A375 (cell line): ENCODE data around the gene TRDN. TPM values are rescaled to one million over a fixed set of nuclear protein-coding genes. Genes with fewer than 3 reads are reported as not detected.

Source experiments
- total RNA-seq: library from RNA; depleted of rRNA; stranded (reverse); fragments of >200 nt; shearing (Covaris generic); gene quantifications from 2 replicates; pipeline ENCODE4 v1.2.3, GENCODE V29; 2014; rRNA removed

Gene TRDN, protein sequence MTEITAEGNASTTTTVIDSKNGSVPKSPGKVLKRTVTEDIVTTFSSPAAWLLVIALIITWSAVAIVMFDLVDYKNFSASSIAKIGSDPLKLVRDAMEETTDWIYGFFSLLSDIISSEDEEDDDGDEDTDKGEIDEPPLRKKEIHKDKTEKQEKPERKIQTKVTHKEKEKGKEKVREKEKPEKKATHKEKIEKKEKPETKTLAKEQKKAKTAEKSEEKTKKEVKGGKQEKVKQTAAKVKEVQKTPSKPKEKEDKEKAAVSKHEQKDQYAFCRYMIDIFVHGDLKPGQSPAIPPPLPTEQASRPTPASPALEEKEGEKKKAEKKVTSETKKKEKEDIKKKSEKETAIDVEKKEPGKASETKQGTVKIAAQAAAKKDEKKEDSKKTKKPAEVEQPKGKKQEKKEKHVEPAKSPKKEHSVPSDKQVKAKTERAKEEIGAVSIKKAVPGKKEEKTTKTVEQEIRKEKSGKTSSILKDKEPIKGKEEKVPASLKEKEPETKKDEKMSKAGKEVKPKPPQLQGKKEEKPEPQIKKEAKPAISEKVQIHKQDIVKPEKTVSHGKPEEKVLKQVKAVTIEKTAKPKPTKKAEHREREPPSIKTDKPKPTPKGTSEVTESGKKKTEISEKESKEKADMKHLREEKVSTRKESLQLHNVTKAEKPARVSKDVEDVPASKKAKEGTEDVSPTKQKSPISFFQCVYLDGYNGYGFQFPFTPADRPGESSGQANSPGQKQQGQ
- 0.24 TPM in 1 of 2 replicates, not detected in the other for total RNA-seq

DNA sequence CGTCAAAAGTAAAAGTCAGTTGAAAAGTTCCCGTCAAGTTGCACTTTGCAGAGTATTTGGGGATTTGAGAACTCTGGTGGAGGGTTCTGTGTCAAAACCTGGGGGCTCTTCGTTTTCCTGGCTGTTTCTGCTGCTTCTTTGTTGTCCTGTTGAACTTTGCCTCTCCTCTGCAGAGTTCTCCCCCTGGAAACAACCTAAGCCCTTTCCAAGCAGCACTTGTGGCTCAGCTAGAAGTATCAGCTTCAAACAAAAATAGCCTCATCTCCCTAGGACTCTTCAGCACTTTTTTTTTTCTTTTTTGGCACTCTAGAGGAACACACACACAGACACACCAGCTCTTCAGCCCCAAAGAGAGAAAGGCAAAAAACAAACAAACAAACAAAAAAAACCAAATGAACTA, at the start of gene TRDN:
TRDN (minus strand) TSS at position 169 of the 400 bp plus-strand sequence. CDS start 175 bp downstream, outside the sequence.

Other genes with a start within 250 kb of the TRDN start
- gene NKAIN2, start 166.9 kb upstream of the TRDN start, total RNA-seq = not detected in 2 replicates